ENCODE results near the gene BNIP5.
"Not testable (repeated sequence)": the region's sequence is repeated elsewhere in the genome, so short reads cannot be mapped to it uniquely, and the experiment has no call there.

Gene BNIP5

DNA sequence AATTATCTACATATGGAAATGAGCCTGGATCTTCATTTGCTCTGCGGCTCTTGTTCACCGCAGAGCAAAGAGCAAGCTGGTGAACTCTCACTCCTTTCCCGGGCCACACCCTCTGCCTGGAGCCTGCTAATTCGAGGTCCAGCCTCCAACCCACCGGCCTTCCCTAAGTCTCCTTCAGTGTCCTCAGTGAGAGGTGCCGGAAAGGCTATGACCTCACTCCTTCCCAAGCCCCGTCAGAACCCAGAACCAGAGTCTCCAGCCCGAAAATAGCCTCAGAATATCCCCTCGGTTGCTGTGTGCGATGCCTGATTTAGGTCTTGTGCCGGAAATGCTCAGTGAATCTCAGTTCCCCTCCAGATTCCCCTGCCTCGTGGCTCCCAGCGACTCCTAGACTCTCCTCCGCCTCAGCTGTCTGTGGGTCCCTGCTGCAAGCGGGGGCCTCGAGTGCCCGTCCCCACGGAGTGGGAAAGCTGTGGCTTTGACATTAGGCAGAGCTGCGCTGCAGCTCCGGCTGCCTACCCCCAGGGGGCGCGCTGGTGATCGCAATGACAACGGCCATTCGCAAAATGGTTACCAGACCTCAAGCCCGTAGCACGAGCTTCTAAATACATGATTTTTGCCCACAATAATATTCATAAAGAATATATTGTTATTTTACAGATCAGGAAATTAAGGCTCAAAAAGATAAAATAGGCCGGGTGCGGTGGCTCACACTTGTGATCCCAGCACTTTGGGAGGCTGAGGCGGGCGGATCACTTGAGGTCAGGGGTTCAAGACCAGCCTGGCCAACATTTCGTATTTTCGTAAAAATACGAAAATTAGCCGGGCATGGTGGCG is 4.1 kb upstream of the BNIP5 start:
- peak; percentile 86 for DNase-seq

DNA sequence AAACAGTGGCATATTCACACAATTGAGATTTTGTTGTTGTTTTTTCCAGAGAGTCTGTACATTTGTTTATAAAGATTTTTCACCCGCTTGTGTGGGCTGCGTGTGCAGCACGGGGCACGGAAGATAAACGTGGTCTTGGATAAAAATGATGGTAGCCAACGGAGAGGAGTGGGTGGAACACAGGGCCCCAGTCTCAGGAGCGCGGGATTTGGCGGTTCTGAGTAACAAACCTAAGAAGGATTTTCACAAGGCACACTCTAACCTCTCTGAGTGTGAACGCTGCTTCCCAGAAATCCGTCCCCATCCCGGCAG is 3.6 kb upstream of the BNIP5 start:
- no peak for DNase-seq

DNA sequence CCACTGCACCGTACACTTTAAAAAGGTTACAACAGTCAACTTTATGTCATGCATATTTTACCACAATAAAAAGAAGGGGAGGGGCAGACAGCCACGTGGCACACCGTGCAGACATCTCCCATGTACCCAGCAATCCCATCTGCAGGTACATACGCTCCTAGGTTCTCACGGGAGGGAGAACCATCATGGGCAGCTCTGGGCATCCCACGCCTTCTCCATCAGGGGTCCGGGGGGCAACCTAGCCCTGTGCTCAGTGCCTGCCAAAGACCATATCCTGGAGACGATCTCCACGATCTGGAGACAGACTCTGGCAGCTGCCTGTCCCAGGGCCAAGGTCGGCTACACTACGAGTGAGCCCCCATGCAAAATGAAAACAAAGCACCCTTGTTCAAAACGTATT is 2.5 kb upstream of the BNIP5 start:
- no peak for DNase-seq

- DNase-seq: not testable (repeated sequence)
Measured at GRCh38 chr6:36338223-36338622, 1.5 kb upstream of the BNIP5 start.

GRCh38 chr6:36337814-36338213 is 1.1 kb upstream of the BNIP5 start:
- DNase-seq: no peak

- DNase-seq: no peak
Measured at GRCh38 chr6:36336208-36336710, 429 bp downstream of the BNIP5 start.

GRCh38 chr6:36335465-36336207 is 1.1 kb downstream of the BNIP5 start:
- no peak for DNase-seq

GRCh38 chr6:36334832-36335459 is 1.7 kb downstream of the BNIP5 start:
- no peak for DNase-seq

- no peak for DNase-seq
Measured at GRCh38 chr6:36333931-36334725, 2.6 kb downstream of the BNIP5 start.

- DNase-seq: no peak
Measured at GRCh38 chr6:36333171-36333895, 3.4 kb downstream of the BNIP5 start.

DNA sequence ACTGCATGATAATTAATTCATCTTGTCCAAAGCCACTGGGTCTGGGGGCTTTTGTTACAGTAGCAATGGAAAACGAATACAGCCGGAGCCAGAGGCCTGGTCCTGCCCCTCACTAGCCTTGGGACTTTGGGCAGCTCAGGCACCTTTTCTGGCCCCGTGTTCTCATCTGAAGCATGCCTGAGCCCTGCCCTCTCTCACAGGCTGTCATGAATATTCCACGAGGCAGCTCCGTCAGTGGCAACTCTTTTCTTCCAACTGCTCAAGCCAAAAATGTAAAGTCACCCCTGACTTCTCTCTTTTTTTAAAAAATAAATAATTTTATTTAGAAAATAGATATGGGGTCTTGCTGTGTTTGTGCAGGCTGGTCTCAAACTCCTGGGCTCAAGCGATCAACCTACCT is 5.3 kb downstream of the BNIP5 start:
- DNase-seq: no peak

DNA sequence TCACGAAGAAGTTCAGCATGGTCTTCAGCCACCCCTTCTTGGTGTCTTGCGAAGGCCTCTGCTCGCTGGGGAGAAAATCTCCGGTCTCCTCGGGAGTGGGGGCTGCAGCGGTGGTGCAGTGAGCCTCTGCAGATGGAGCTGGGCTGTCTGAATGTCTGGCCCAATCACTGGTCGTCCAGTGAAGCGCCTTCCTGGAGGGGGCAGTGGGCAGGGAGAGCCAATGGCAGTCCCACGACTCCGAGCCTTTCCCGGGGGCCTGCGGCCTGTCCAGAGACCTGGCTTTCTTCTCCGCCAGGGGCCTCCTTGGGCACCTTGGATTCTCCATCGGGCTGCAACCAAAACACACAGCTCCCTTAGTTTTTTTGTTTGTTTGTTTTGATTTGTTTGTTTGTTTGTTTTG is 6.3 kb downstream of the BNIP5 start:
- no peak for DNase-seq

DNA sequence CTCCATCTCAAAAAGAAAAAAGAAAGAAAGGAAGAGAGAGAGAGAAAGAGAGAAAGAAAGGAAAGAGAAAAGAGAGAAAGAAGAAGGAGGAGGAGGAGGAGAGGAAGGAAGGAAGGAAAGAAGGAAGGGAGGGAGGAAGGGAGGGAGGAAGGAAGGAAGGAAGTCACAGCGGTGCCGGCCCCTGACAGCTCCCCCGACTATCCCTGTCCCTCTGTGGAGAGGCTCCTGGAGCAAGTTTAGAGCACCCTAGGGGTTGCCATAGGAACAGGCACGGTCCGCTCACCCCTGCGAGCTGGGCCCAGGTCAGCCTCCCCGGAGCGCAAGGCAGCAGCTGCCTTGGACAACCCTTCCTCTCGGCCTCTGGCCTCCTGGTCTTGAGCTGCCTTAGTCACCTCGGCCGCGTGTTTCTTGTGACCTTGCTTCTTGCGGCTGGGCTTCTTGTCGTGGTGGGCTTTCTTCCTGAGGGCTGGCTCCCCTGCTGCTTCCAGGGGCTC is 6.8 kb downstream of the BNIP5 start:
- DNase-seq: no peak

GRCh38 chr6:36328600-36328999 is 8.1 kb downstream of the BNIP5 start:
- no peak for DNase-seq

DNA sequence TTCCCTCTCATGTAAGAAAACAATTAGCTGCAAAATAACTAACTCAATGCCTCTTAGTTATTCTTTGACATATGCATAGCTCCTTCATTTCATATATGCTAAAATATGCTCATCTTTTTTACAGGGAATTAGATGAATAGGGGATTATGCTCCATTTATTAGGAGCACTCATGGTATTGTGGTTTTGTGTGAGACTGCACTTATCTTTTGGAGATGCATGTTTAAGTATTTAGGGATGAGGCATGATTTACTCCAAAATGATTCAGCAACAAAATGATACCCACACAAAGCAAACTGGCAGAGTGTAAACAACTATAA is 8.8 kb downstream of the BNIP5 start:
- no peak for DNase-seq

GRCh38 chr6:36327226-36327918 is 9.3 kb downstream of the BNIP5 start:
- DNase-seq: no peak

- no peak for DNase-seq
Measured at GRCh38 chr6:36326356-36326995, 10.2 kb downstream of the BNIP5 start.

- no peak for DNase-seq
Measured at GRCh38 chr6:36324715-36325114, 12.0 kb downstream of the BNIP5 start.

- no peak for DNase-seq
Measured at GRCh38 chr6:36324191-36324590, 12.5 kb downstream of the BNIP5 start.

- DNase-seq: peak; percentile 51
Measured at GRCh38 chr6:36323062-36323461, 13.6 kb downstream of the BNIP5 start.

- DNase-seq: no peak
Measured at GRCh38 chr6:36322591-36322990, 14.1 kb downstream of the BNIP5 start.
